Measurements from ENCODE around the gene MT3. TPM values are rescaled to one million over a fixed set of nuclear protein-coding genes. Genes with fewer than 3 reads are reported as not detected.

The MT3 gene
- total RNA-seq, 4 donors from 2014 or later = 4.2 TPM; not detected in 3

- no peak for DNase-seq
- Histone ChIP-seq H3K9me3 (no peaks in the 10 kb centered on the region), H3K4me1 (no peaks in the 10 kb centered on the region), H3K27me3 (no peaks in the 10 kb centered on the region), H3K27ac (no peak overlapping the region), H3K36me3 (no peaks in the 10 kb centered on the region), H3K4me3 (no peak overlapping the region)
- no peak for TF ChIP-seq EP300 (IDR thresholded peaks at IDR 0.05; ENCODE audit: low read depth)
- no peak for TF ChIP-seq POLR2A (IDR thresholded peaks at IDR 0.05)
- no peak for TF ChIP-seq CTCF (IDR thresholded peaks at IDR 0.05)
- no peak for TF ChIP-seq POLR2AphosphoS5 (IDR thresholded peaks at IDR 0.05)
- intact Hi-C loops (cut with DNase I; ENCODE audit: low total_unique reads) (no loop called here), in situ Hi-C loops (cut with MboI; ENCODE audit: low pct_ligation_motif_present in 1 of 4, low pct_unique_long_range_greater_than_20kb in 1 of 4, low sequenced_read_pairs in 3 of 4) (no loop called here)
- 69 to 85% methylated on average over 1 of the region's 1 CpG for WGBS, 2 donors (ENCODE audit: low coverage in 1 of 2)
Measured at GRCh38 chr16:56561126-56561525, 28.2 kb upstream of the MT3 start.

DNA sequence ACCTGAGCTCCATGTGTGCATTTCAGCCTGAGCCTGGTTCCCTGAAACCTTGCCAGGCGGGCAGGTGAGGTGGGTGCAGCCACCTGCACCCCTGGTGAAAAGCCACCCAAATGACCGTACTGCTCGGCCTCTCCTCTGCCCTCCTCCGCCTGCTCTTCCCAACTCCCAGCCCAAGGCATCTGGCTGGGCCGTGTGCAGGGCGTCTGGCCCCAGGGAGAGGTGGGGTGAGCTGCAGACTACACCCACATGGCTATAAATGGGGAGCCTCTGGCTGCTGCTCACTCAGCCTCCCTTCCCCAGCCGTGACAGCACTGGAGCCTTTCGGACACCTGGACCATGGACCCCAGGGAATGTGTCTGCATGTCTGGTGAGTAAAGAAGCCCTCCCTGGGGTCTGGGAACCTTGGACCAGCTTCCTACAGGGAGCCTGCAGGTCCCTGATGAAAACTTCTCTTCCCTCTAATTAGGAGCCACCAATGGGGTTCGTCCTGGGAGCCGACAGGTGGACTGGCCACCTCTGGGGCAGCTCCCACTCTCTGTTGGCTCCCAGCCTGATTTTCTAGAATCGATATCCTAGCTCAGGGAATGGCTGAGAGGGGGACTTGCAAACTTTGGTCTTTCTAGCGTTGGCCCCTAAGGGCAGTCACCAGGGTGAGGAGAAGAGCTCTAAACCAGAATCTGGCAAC is 24.4 kb upstream of the MT3 start, which contains the start of gene MT4:
Gene MT4 (plus strand): TSS at position 281 of the 685 bp plus-strand sequence. CDS start 56 bp downstream, at position 337.
- Histone ChIP-seq H3K27ac (no peak within 1 kb of the TSS), H3K4me1 (no peaks in the 10 kb centered on the region), H3K4me3 (no peak within 1 kb of the TSS), H3K9me3 (no peaks in the 10 kb centered on the region), H3K36me3 (no peaks in the 10 kb centered on the region), H3K27me3 (no peaks in the 10 kb centered on the region)
- TF ChIP-seq POLR2AphosphoS5 (IDR thresholded peaks at IDR 0.05) (no peak), CTCF (IDR thresholded peaks at IDR 0.05) (no peak), POLR2A (IDR thresholded peaks at IDR 0.05) (no peak), EP300 (IDR thresholded peaks at IDR 0.05; ENCODE audit: low read depth) (no peak)
- 81% methylated on average over 10 of the region's 12 CpGs; no CpG with 5 or more reads in 1 of the 2 donors for WGBS, 2 donors (ENCODE audit: low coverage in 1 of 2)
- intact Hi-C loops (cut with DNase I; ENCODE audit: low total_unique reads) = no loop called here
- in situ Hi-C loops (cut with MboI; ENCODE audit: low pct_ligation_motif_present in 1 of 4, low pct_unique_long_range_greater_than_20kb in 1 of 4, low sequenced_read_pairs in 3 of 4) = no loop called here
- no peak for DNase-seq

DNA sequence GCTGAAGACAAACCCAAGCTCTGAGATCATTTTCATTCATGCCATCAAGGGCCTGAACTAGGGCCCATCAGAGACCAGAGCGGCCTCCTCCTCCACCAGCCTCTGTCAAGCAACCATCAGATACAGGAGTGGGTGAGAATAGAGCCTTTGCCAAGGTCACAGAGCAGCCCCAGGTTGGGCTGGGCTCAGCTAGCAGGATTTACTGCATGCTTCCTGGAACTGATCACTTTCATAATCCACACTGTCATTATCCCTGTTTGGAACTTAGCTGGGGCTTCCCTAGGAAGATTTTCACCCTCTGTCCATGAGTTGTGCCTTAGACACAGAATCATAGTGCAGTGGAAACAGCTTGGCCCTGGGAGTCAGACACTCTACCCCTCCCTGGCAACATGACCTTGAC is 19.4 kb upstream of the MT3 start:
- Histone ChIP-seq H3K4me1 (no peaks in the 10 kb centered on the region), H3K27me3 (no peaks in the 10 kb centered on the region), H3K9me3 (no peaks in the 10 kb centered on the region), H3K36me3 (no peaks in the 10 kb centered on the region), H3K4me3 (no peak overlapping the region), H3K27ac (no peak overlapping the region)
- in situ Hi-C loops (cut with MboI; ENCODE audit: low pct_ligation_motif_present in 1 of 4, low pct_unique_long_range_greater_than_20kb in 1 of 4, low sequenced_read_pairs in 3 of 4) (loop anchor here in 1 of 4 donors (10.0 kb wide), 1 partner anchor 135 kb away; no protein-coding TSS in a partner anchor), intact Hi-C loops (cut with DNase I; ENCODE audit: low total_unique reads) (no loop called here)
- 93% methylated on average over 1 of the region's 1 CpG; no CpG with 5 or more reads in 1 of the 2 donors for WGBS, 2 donors (ENCODE audit: low coverage in 1 of 2)
- no peak for DNase-seq
- TF ChIP-seq CTCF (IDR thresholded peaks at IDR 0.05) (no peak), POLR2A (IDR thresholded peaks at IDR 0.05) (no peak), POLR2AphosphoS5 (IDR thresholded peaks at IDR 0.05) (no peak), EP300 (IDR thresholded peaks at IDR 0.05; ENCODE audit: low read depth) (no peak)

- Histone ChIP-seq H3K27me3 (no peaks in the 10 kb centered on the region), H3K4me3 (no peak overlapping the region), H3K9me3 (no peaks in the 10 kb centered on the region), H3K4me1 (no peaks in the 10 kb centered on the region), H3K27ac (no peak overlapping the region), H3K36me3 (no peaks in the 10 kb centered on the region)
- DNase-seq = no peak
- WGBS, 2 donors (ENCODE audit: low coverage in 1 of 2) = 92% methylated on average over 11 of the region's 11 CpGs; no CpG with 5 or more reads in 1 of the 2 donors
- no peak for TF ChIP-seq POLR2AphosphoS5 (IDR thresholded peaks at IDR 0.05)
- TF ChIP-seq EP300 (IDR thresholded peaks at IDR 0.05; ENCODE audit: low read depth) = no peak
- intact Hi-C loops (cut with DNase I; ENCODE audit: low total_unique reads) = no loop called here
- in situ Hi-C loops (cut with MboI; ENCODE audit: low pct_ligation_motif_present in 1 of 4, low pct_unique_long_range_greater_than_20kb in 1 of 4, low sequenced_read_pairs in 3 of 4) = loop anchor here in 1 of 4 donors (10.0 kb wide), 1 partner anchor 133 kb away; no protein-coding TSS in a partner anchor
Measured at GRCh38 chr16:56571525-56571924, 17.8 kb upstream of the MT3 start.
